Middle frontal gyrus (tissue), 1 donor: ENCODE measurements around the gene OGDH.

ENCODE experiments used
- DNase-seq: peaks from one replicate; pipeline ENCODE4 v3.0.0-alpha.2; 2015; ENCODE audit warnings: low spot score; ENCODE audit errors: extremely low spot score

Gene OGDH

GRCh38 chr7:44637788-44638594, 31.6 kb downstream of the OGDH start:
- DNase-seq, result no peak

GRCh38 chr7:44638611-44639557, 32.5 kb downstream of the OGDH start:
- no peak for DNase-seq

GRCh38 chr7:44639671-44640321, 33.4 kb downstream of the OGDH start:
- no peak for DNase-seq

GRCh38 chr7:44643206-44643605, 36.8 kb downstream of the OGDH start:
- no peak for DNase-seq

GRCh38 chr7:44645254-44645653, 38.8 kb downstream of the OGDH start:
- DNase-seq, result no peak

GRCh38 chr7:44645696-44646095, 39.3 kb downstream of the OGDH start:
- no peak for DNase-seq

GRCh38 chr7:44646176-44646920, 39.9 kb downstream of the OGDH start:
- DNase-seq, result peak; percentile 17

GRCh38 chr7:44646921-44647636, 40.7 kb downstream of the OGDH start:
- no peak for DNase-seq

GRCh38 chr7:44647981-44648714, 41.7 kb downstream of the OGDH start:
- no peak for DNase-seq

- no peak for DNase-seq
These were observed 43.8 kb downstream of the OGDH start for GRCh38 chr7:44650242-44650641.

- DNase-seq, result no peak
These were observed 44.3 kb downstream of the OGDH start for GRCh38 chr7:44650772-44651171.

GRCh38 chr7:44652535-44652934, 46.1 kb downstream of the OGDH start:
- DNase-seq, result no peak

GRCh38 chr7:44654255-44654796, 47.9 kb downstream of the OGDH start:
- DNase-seq, result no peak

- DNase-seq, result no peak
These were observed 48.9 kb downstream of the OGDH start for GRCh38 chr7:44655341-44655740.

GRCh38 chr7:44658979-44659378, 52.6 kb downstream of the OGDH start:
- DNase-seq, result no peak

GRCh38 chr7:44661233-44661632, 54.8 kb downstream of the OGDH start:
- no peak for DNase-seq

GRCh38 chr7:44664780-44665461, 58.5 kb downstream of the OGDH start:
- DNase-seq, result no peak

- DNase-seq, result no peak
These were observed 59.2 kb downstream of the OGDH start for GRCh38 chr7:44665531-44666213.
